GM18505 (cell line): ENCODE measurements around the gene ALPG.
"Not testable (repeated sequence)": the region's sequence is repeated elsewhere in the genome, so short reads cannot be mapped to it uniquely, and the experiment has no call there.

Source experiments
- ATAC-seq: cut with Tn5 transposase; IDR thresholded peaks from one replicate; pipeline ENCODE4 v1.9.1; 2021; ENCODE audit not compliant: unreplicated experiment
- POLR2A ChIP-seq: IDR thresholded peaks from 4 replicates; pipeline ENCODE4 v1.6.1; 2011; ENCODE audit warnings: borderline replicate concordance; ENCODE audit not compliant: insufficient read depth, insufficient read length; ENCODE audit errors: extremely low read depth

Gene ALPG

DNA sequence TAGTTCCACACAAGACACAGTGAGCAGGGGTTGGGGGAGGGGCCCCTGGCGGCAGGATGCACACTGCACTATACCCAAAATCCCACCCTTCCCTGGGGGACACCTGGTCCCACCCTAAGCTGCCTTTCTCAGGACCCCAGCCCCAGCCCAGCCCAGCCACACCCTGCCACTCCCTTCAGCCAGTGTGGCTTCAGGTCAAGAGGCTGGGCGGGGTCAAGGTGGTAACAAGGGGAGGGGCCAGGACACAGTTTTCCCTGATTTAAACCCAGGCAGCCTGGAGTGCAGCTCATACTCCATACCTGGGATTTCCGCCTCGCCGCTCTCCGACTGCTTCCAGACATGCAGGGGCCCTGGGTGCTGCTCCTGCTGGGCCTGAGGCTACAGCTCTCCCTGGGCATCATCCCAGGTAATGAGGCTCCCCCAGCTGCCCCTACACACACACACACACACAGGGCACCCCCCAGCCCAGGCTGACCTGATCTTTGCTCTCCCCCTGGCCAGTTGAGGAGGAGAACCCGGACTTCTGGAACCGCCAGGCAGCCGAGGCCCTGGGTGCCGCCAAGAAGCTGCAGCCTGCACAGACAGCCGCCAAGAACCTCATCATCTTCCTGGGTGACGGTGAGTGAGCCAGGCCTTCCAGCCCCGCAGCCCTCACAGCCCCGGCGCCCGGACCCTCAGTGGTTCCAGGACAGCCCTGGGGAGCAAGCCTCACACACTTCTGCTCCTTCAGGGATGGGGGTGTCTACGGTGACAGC lies at the start of gene ALPG:
TSS of gene ALPG (plus strand) at position 289 of the 755 bp plus-strand sequence. CDS start at position 340, 51 bp downstream.
- no peak for ATAC-seq
- TF ChIP-seq POLR2A = no peak

DNA sequence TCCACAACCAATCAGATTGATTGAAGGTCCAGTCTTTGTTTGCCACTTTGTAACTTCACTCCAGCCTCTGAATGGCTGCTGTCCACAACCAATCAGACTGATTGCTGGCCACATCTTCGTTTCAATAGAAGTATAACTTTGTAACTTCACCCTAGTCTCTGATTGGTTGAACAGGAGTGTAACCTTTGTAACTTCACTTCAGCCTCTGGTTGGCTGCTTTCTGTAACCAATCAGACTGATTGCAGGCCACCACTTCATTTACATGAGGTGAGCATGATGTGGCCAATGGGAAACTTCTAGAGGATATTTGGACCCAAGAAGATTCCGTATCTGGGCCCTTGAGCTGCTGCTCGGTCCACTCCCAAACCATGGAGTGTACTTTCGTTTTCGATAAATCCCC lies 45.0 kb upstream of the ALPG start:
- ATAC-seq = no peak
- TF ChIP-seq POLR2A = no peak

DNA sequence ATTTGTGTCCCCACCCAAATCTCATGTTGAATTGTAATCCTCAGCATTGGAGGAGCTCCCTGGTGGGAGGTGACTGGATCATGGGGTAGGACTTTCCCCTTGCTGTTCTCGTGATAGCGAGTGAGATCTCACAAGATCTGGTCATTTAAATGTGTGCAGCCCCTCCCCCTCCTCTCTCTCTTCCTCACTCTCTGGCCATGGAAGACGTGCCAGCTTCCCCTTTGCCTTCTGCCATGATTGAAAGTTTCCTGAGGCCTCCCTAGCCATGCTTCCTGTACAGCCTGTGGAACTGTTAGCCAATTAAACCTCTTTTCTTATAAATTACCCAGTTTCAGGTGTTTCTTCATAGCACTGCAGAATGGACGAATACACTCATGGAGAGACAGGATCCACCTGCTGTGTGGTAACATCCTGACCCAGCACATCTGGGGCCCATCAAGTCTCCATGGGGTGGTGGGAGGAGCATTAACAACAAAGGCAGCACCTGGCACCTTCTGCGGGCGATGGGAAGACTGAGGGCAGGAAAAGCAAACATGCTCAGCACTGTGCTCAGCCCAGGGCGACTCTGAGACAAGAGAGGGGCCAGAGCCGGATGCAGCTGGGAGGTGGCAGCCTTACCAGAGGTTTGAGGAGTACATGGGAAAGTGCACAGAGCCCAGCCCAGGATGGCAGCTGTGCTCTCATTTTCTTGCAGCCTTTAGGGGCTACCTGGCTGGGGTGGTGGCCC lies 44.3 kb upstream of the ALPG start:
- TF ChIP-seq POLR2A = no peak
- ATAC-seq = no peak

DNA sequence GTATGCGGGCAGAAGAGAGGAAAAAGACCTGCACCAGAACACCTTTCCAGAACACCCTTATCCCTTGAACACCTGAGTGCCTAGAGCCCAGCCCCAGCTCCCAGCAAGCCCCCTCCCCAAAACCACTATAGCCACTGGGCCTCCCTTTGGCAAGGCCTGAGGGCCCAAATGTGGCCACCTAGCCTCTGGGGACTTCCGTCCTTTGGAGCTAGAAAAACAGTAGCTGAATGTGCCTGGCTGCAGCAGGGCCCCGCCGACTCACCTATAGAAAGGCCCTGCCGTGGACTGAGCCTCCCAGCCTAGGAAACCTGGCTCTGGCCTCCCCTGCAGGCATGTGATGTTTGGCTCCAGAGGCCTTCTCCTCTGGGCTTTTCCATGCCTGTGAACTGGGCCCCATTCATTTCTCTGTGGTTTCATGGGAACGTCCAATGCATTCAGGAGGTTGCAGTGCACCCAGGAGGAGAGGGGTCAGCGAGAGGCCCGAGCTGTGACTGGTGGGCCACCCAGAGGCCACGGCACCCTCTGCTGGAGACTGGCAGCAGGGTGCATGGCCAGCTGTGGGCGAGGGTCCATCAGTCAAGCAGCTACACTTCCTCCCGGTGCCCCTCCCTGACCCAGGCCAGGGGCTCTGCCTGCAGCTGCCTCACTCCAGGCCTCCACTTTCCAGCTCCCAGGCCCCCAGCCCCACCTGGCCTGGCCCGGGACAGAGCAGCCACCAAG lies 43.4 kb upstream of the ALPG start:
- ATAC-seq = not testable (repeated sequence)

DNA sequence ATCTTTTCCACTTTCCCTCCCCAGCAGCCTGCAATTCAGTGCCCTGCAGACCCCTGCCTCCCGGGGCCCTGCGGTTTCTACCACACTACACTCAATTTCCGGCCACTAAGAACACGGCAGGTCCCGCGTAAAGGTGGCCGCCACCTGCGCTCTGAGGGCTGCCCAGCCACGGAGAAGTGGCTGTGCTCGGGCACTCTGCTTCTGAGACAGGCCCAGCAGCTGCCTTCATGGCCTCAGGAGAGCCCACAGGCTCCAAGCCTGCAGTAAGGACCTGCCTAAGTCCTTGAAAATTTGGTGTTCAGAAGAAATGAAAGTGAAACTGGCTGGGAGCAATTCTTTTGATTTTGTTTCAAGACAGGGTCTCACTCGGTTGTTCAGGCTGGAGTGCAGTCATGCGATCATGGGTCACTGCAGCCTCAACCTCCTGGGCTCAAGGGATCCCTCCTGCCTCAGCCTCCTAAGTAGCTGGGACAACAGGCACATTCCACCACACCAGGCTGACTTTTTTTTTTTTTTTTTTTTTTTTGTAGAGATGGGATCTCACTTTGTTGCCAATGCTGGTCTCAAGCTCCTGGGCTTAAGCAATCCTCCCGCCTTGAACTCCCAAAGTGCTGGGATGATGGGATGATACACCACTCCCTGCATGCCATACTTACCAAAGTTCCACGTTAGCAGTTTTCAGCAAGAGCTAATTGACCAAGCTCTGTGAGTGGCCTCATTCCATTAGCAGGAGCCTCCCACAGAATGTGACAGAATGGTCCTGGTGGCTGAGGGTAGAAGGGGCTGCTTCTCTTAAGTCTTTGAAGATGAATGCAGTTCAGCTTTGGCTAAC lies 42.6 kb upstream of the ALPG start:
- TF ChIP-seq POLR2A = no peak
- ATAC-seq = no peak

DNA sequence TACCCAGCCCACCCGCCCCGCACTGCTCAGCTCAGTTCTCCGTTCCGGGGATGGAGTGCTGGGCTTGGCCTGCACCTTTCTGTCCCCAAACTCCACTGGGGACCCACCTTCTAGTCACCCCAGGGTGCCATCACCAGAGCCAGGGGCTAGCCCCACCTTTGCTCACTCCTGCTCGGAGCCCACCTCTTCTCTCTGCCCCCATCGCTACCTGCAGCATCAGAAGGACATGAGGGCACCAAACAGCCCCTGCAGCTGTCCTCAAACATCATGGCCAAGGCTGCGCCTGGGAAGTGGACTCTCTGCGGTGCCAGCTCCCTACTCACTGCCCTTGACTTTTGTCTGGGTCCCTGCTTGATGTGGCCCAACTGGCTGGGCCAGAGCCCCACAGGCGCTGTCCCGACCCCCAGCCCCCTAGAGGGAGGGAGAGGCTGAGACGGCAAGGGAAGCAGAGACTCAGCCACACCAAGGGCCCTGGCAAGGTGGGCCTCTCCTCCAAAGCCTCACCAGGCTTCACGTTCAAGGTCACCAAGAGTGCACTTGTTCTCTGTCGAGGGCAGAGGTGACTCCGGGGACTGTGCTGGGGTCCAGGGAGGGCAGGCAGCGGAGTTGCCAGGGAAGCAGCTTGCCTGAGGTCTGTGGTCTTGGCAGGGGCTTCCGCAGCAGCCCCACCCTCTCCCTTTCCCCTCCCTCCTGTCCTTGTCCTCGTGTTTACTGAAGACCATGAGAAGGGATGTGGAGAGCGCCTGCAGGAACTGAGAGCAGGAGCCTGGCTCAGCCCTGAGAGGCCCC lies 41.6 kb upstream of the ALPG start:
- ATAC-seq = not testable (repeated sequence)

DNA sequence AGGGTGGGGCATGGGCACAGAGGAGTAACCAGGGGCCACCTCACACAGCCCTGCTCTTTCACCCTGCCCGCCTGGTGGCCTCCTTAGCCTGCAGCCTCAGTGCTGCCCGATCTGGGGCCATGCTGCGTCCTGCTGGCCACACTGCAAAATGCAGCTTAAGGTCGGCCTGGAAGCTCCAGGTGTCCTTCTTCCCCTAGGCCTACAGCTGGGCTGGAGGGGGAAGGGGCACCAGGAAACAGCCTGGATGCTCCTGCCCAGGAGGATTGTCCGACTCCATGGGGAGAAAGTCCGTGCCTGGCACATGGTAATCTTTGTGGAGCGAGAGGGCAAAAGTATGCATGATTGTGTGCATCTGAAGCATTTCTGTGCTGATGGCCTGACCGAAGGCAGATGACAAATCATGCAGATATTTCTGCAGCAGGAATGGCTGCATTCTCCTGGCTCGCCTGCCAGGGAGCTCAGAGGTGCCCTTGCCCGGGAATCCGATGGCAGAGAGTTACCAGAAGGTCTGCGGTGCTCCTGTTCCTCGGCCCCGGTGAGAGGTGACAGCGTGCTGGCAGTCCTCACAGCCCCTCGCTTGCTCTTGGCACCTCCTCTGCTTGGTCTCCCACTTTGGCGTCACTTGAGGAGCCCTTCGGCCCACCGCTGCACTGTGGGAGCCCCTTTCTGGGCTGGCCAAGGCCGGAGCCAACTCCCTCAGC lies 40.9 kb upstream of the ALPG start:
- TF ChIP-seq POLR2A = no peak
- no peak for ATAC-seq

DNA sequence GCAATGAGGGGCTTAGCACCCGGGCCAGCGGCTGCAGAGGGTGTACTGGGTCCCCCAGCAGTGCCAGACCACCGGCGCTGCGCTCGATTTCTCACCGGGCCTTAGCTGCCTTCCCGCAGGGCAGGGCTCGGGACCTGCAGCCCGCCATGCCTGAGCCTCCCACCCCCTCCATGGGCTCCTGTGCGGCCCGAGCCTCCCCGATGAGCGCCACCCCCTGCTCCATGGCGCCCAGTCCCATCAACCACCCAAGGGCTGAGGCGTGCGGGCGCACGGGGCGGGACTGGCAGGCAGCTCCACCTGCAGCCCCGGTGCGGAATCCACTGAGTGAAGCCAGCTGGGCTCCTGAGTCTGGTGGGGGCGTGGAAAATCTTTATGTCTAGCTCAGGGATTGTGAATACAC lies 40.2 kb upstream of the ALPG start:
- ATAC-seq = not testable (repeated sequence)

DNA sequence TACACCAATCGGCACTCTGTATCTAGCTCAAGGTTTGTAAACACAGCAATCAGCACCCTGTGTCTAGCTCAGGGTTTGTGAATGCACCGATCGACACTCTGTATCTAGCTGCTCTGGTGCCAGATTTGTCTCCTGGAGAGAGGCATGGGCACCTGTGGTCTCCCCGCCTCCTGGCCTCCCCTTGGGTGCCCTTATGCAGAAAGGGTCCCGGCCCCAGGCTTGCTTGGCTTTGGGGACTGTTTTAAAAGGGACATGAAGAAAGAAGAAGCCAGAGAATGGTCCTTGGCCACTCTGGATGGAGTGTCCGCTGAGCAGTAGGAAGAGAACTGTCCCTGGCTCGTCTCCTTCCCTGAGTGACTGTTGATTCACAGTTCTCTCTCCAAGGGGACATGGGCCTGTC lies 39.6 kb upstream of the ALPG start:
- TF ChIP-seq POLR2A = no peak
- no peak for ATAC-seq

- no peak for ATAC-seq
- no peak for TF ChIP-seq POLR2A
These were observed 38.9 kb upstream of the ALPG start for GRCh38 chr2:232367591-232368233.

GRCh38 chr2:232368311-232368731 lies 38.3 kb upstream of the ALPG start:
- TF ChIP-seq POLR2A = no peak
- ATAC-seq = no peak
